HepG2 (cell line): ENCODE results near the gene ZNF511. TPM values are rescaled to one million over a fixed set of nuclear protein-coding genes. Genes with fewer than 3 reads are reported as not detected.

Source experiments
- ATAC-seq: fragments of 200-7000 bp; cut with Tn5 transposase; 3 replicates; pipeline ENCODE4 v1.9.1; 2020; ENCODE audit warnings: mild to moderate bottlenecking, moderate library complexity
- BruUV-seq: library from RNA; stranded (reverse); fragments of 400-500 nt; replicated peaks from 2 replicates; lab custom pipeline; 2021; lab: Mats Ljungman, UMichigan
- CTCF ChIA-PET: fragments of 300-600 bp; formaldehyde crosslinking; extraction: SDS; loops from one replicate; lab custom pipeline; 2021; ENCODE audit warnings: low total read pairs, inconsistent platforms, low intra/inter-chr PET ratio; lab: Yijun Ruan, JAX
- POLR2A ChIA-PET: fragments of 350-600 bp; sonication (Branson Sonifier 250); formaldehyde crosslinking; loops from one replicate; lab custom pipeline; 2020; ENCODE audit warnings: antibody characterized with exemption, inconsistent platforms; lab: Yijun Ruan, JAX
- DNase-seq: peaks from one replicate; pipeline ENCODE4 v3.0.0-alpha.2; 2015; ENCODE audit warnings: low spot score
- FAIRE-seq: peaks from 3 replicates; lab custom pipeline; 2011; peaks lifted over from hg19 to GRCh38; lab: Jason Lieb, UNC
- H2AFZ ChIP-seq: one replicate; pipeline ENCODE4 v1.6.1; 2011; ENCODE audit warnings: low read length, inconsistent platforms
- H3K27ac ChIP-seq: fragments of 300-600 bp; 3 replicates; pipeline ENCODE4 v1.8.0; 2011; ENCODE audit warnings: mixed run types, mild to moderate bottlenecking, mixed read lengths, low read length, inconsistent platforms; ENCODE audit not compliant: insufficient read depth; ENCODE audit errors: extremely low read length
- H3K27me3 ChIP-seq, 2 experiments: fragments of 200-600 bp in 1 of 2; 2 replicates in 1 of 2; 3 replicates in 1 of 2; pipeline versions ENCODE4 v1.6.0 to v1.8.0; 2011; ENCODE audit warnings: low read length in 2 of 2, mild to moderate bottlenecking in 2 of 2, moderate library complexity in 2 of 2, inconsistent platforms in 1 of 2; ENCODE audit not compliant: insufficient read depth in 2 of 2, control insufficient read depth in 1 of 2
- H3K36me3 ChIP-seq, 2 experiments: fragments of 200-600 bp in 1 of 2; replicated peaks in 1 of 2; 2 replicates in 1 of 2; 3 replicates in 1 of 2; pipeline versions ENCODE4 v1.5.1 to v1.8.0; 2011; ENCODE audit warnings: low read length in 2 of 2, inconsistent platforms in 1 of 2; ENCODE audit not compliant: insufficient read depth in 2 of 2, control insufficient read depth in 1 of 2
- H3K4me1 ChIP-seq: 2 replicates; pipeline ENCODE4 v1.5.1; 2012; ENCODE audit warnings: low read length, inconsistent platforms; ENCODE audit not compliant: insufficient read depth
- H3K4me2 ChIP-seq: 2 replicates; pipeline ENCODE4 v1.6.0; 2011; ENCODE audit warnings: low read depth, low read length, inconsistent platforms
- H3K4me3 ChIP-seq, 3 experiments: fragments of 200-600 bp in 1 of 3; sonication (generic), shearing (Covaris generic) in 1 of 3; replicated peaks in 1 of 3; 2 replicates each; pipeline ENCODE4 v1.5.1; 2011 to 2016; ENCODE audit warnings: low read length in 3 of 3, inconsistent platforms in 2 of 3, low read depth in 2 of 3, mild to moderate bottlenecking in 2 of 3, control low read depth in 1 of 3, mixed read lengths in 1 of 3; ENCODE audit not compliant: insufficient read depth in 1 of 3
- H3K79me2 ChIP-seq: one replicate; pipeline ENCODE4 v1.6.1; 2011; ENCODE audit warnings: low read length, inconsistent platforms; ENCODE audit not compliant: insufficient read depth
- H3K9ac ChIP-seq: 2 replicates; pipeline ENCODE4 v1.6.0; 2011; ENCODE audit warnings: mild to moderate bottlenecking, low read depth, low read length, inconsistent platforms; ENCODE audit not compliant: insufficient read depth
- H3K9me3 ChIP-seq: 2 replicates; pipeline ENCODE4 v1.5.1; 2012; ENCODE audit warnings: mild to moderate bottlenecking, low read length
- H4K20me1 ChIP-seq: 2 replicates; pipeline ENCODE4 v1.6.0; 2011; ENCODE audit warnings: inconsistent platforms, mild to moderate bottlenecking, low read length, moderate library complexity; ENCODE audit not compliant: insufficient read depth
- CBFB ChIP-seq: sonication (generic); formaldehyde crosslinking; IDR thresholded peaks from 2 replicates; pipeline ENCODE4 v1.4.0; 2020; ENCODE audit warnings: missing genetic modification reagents
- NPAS2 ChIP-seq: sonication (generic); formaldehyde crosslinking; IDR thresholded peaks from 2 replicates; pipeline ENCODE4 v1.8.0; 2022; ENCODE audit warnings: mild to moderate bottlenecking, missing genetic modification reagents, borderline replicate concordance
- PAXIP1 ChIP-seq: sonication (generic); formaldehyde crosslinking; conservative IDR thresholded peaks from 2 replicates; pipeline ENCODE4 v1.4.0; 2020; ENCODE audit warnings: mild to moderate bottlenecking, missing genetic modification reagents, moderate library complexity
- STAT5B ChIP-seq: sonication (generic); formaldehyde crosslinking; IDR thresholded peaks from 2 replicates; pipeline ENCODE4 v1.4.0; 2020; ENCODE audit warnings: missing genetic modification reagents
- TFE3 ChIP-seq: IDR thresholded peaks from 2 replicates; pipeline ENCODE4 v1.6.1; 2016
- ZNF124 ChIP-seq: sonication (generic); formaldehyde crosslinking; IDR thresholded peaks from 2 replicates; pipeline ENCODE4 v1.4.0; 2020; ENCODE audit warnings: missing genetic modification reagents
- ZNF30 ChIP-seq: sonication (generic); formaldehyde crosslinking; IDR thresholded peaks from 2 replicates; pipeline ENCODE4 v1.5.0; 2020; ENCODE audit warnings: mild to moderate bottlenecking, missing genetic modification reagents
- ZNF580 ChIP-seq: IDR thresholded peaks from 2 replicates; pipeline ENCODE4 v1.6.1; 2016; ENCODE audit warnings: low read depth, borderline replicate concordance
- WGBS: methylation state at CpG from one replicate; pipeline ENCODE4 v1.1.6; 2017; ENCODE audit warnings: low lambda C conversion rate; 5-methylcytosine and 5-hydroxymethylcytosine counted together
- in situ Hi-C: cut with HindIII; loops from 2 replicates; pipeline ENCODE4 v1.10.0; 2017; ENCODE audit warnings: low pct_unique_long_range_greater_than_20kb; ENCODE audit not compliant: extremely low pct_ligation_motif_present
- intact Hi-C: fragments of 100-400 bp; cut with micrococcal nuclease; formaldehyde crosslinking; loops from one replicate; pipeline ENCODE4 v1.10.0; 2022; ENCODE audit not compliant: unreplicated experiment
- polyA plus RNA-seq, 8 experiments: library from polyadenylated mRNA; depleted of rRNA in 3 of 8; stranded (reverse) in 7 of 8; unstranded in 1 of 8; fragments of >200 nt; fragmentation: Illumina TruSeq in 4 of 8; extraction: Trizol in 4 of 8; gene quantifications; 2 replicates each; pipeline versions ENCODE4 v1.2.1 to v1.2.3, GENCODE V29; 2011 to 2016; ENCODE audit warnings: low read depth in 4 of 8, missing spikeins in 1 of 8, mixed read lengths in 1 of 8; ENCODE audit not compliant: insufficient read depth in 1 of 8
- total RNA-seq, 5 experiments: library from RNA; depleted of rRNA; stranded (reverse); fragments of >200 nt; fragmentation: Illumina TruSeq; extraction: Trizol; gene quantifications; 2 replicates each; pipeline ENCODE4 v1.2.3, GENCODE V29; 2016; ENCODE audit warnings: low read depth in 1 of 5
- TF ChIP-seq, protein P1 (sequence below): sonication (generic); formaldehyde crosslinking; IDR thresholded peaks from 2 replicates; pipeline ENCODE4 v1.5.1; 2020; ENCODE audit warnings: missing genetic modification reagents, mild to moderate bottlenecking, borderline replicate concordance

ZNF511 gene
- total and polyA plus RNA-seq, 2 of the 13 experiments (the other 11 are each of a cell fraction or from before 2014, with no cell fraction given), result 35.6 to 66.4 TPM

- no peaks in the 10 kb centered on the region for H4K20me1 ChIP-seq
- no peak for FAIRE-seq
- 43% methylated on average over 9 of the region's 14 CpGs for WGBS
- ChIA-PET CTCF (no interaction called here), POLR2A (no interaction called here)
- no peak overlapping the region for H3K4me2 ChIP-seq
- H3K4me1 ChIP-seq, result no peaks in the 10 kb centered on the region
- no peak overlapping the region for H3K9ac ChIP-seq
- no TSS peak for BruUV-seq
- no peaks in the 10 kb centered on the region for H3K9me3 ChIP-seq
- H3K27me3 ChIP-seq, result peaks cover 3 to 20% of the 10 kb centered on the region in 2 experiments; a peak in 4 of 5 replicates
- in situ Hi-C loops, result no loop called here
- intact Hi-C loops, result no loop called here
- no peaks in the 10 kb centered on the region for H3K36me3 ChIP-seq
- no peaks in the 10 kb centered on the region for H3K79me2 ChIP-seq
- DNase-seq, result no peak
- H3K27ac ChIP-seq, result no peak overlapping the region
- no peak for ATAC-seq
- TF ChIP-seq PAXIP1 (no peak), NPAS2 (CRISPR knock-in tag) (no peak), TFE3 (CRISPR knock-in tag) (no peak), ZNF124 (no peak), STAT5B (CRISPR knock-in tag) (no peak), ZNF30 (CRISPR knock-in tag) (no peak), ZNF580 (CRISPR knock-in tag) (no peak), CBFB (CRISPR knock-in tag) (no peak)
- TF ChIP-seq, protein P1, sequence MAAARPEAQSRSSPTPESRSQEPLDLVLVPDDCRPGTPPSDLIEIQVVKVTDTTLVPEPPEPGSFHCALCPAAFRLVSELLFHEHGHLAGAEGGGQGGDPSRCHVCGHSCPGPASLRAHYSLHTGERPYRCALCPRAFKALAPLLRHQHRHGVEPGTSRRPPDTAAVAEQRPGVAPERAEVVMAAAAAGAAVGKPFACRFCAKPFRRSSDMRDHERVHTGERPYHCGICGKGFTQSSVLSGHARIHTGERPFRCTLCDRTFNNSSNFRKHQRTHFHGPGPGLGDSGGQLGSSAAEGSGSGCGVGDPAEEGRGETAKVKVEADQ, result no peak
- no peak overlapping the region for H3K4me3 ChIP-seq
- no peak overlapping the region for H2AFZ ChIP-seq
Observed at GRCh38 chr10:133267293-133267692, 41.4 kb upstream of the ZNF511 start.
